HL-60 (cell line): ENCODE data around the gene ARHGEF9.

Experiments used
- CTCF ChIP-seq: IDR thresholded peaks from one replicate; pipeline ENCODE4 v1.5.1; 2011; ENCODE audit warnings: low read length, control low read depth, inconsistent platforms; ENCODE audit not compliant: insufficient read depth
- GABPA ChIP-seq: IDR thresholded peaks from 2 replicates; pipeline ENCODE4 v1.6.1; 2012; ENCODE audit warnings: low read depth
- POLR2AphosphoS5 ChIP-seq: IDR thresholded peaks from 2 replicates; pipeline ENCODE4 v1.6.1; 2012; ENCODE audit warnings: low read depth
- REST ChIP-seq: IDR thresholded peaks from 2 replicates; pipeline ENCODE4 v1.6.1; 2012; ENCODE audit warnings: low read depth; ENCODE audit not compliant: insufficient replicate concordance

- no peak for TF ChIP-seq GABPA
- no peak for TF ChIP-seq CTCF
- no peak for TF ChIP-seq POLR2AphosphoS5
- no peak for TF ChIP-seq REST
Observed at GRCh38 chrX:63702556-63702955, 82.5 kb downstream of the ARHGEF9 start.
